HG03135 (cell line): ENCODE results near the gene FAM217B.

ENCODE experiments used
- ATAC-seq: cut with Tn5 transposase; IDR thresholded peaks from one replicate; pipeline ENCODE4 v1.9.1; 2021; ENCODE audit warnings: mild to moderate bottlenecking, moderate library complexity; ENCODE audit not compliant: unreplicated experiment

FAM217B gene

DNA sequence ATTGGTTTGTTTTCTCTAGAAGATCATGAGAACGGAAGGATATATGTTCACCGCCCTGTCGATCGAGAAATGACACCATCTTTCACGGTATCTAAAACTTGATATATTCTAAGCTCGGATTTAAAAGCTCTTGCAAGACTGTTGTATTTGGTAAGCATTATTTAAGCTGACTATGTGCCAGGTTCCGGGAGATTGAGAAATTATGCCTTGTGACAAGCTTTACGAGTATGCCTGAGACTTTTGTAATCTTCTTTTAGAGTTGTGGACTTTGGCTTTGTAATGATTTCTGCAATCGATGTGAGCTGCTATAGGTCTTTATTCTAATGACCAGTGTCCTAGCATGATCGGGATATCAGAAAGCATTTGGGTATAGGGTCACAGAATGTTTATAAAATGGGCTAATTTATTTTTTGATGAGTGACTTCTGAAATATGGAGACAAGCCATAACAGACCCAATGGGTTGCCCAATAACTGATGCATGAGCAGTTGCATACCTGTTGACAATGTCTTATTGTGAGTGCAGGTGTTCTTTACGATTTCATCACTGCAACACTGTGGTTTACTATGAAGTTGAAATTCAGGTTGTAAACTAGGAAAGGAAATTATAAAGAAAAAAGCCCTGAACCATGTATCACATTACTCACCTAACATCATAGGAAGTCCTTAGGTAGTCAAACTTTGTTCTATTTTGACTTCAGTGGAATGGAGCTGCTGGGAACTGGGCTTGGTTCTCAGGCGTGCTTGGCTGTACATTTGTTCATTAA lies 32.0 kb downstream of the FAM217B start:
- no peak for ATAC-seq

DNA sequence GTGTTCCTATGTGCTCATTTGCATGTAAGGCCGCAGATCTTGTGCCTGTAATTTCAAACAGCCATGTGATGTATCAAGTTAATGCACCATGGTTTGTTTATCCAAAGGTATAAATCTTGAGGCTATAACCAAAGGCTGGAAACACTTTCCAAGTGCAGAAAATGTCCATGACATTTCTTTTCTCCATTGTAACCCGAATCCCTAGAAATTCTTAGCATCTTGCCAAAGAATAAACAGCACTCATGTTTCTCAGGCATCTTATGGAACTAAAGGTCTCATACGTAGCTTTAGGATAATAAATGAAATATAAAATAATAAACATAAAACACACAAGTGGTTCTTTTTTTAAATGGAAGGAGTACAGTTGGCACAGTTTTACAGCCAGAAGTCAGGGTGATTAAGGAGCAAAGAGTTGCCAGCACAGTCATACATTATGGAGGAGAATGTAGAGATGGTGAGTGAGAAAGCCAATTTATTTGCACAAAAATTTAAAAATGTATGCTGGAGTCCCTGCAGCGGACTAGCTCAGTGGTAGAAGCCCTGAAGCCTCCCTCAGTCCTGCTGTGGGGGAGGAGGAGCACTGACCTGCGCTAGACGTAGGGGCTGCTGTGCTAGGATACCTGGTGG lies 36.1 kb downstream of the FAM217B start:
- ATAC-seq = no peak

DNA sequence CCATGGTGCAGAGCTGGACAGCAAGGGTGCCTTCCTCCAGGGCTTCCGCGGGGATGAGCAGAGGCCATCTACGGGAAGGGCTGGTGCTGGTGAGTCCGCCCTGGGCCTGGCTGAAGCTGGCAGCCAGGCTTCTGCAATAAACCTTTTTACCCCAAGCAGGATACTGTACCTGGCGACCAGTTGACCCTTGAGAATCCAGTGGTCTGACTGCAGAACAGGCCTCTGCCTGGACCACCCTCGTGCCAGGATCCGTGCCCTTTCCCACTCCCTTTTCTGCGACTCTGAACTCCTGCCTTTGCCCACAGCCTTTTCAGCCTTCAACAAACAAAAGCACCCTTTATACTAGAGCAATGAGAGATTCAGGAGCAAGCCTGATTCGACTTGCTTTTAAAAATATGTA lies 36.9 kb downstream of the FAM217B start:
- ATAC-seq = no peak

DNA sequence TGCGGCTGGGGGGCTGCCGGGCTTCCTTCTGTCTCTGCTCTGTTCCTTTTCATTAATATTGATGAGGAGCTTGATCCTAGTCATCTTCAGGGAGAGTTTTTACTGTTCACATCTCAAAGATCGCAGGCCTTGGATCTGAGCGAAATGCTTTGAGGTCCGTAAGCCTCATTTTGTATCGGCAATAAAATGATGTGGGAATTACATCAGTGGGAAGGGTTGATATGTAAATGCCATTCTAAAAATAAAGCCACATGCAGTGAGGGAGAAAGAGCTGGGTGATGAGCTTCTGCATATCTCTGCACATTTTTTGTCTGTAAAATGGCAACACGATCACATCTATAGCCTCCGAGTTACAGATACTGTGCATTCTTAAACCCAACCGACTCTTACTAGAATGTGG lies 42.9 kb downstream of the FAM217B start:
- ATAC-seq = no peak

DNA sequence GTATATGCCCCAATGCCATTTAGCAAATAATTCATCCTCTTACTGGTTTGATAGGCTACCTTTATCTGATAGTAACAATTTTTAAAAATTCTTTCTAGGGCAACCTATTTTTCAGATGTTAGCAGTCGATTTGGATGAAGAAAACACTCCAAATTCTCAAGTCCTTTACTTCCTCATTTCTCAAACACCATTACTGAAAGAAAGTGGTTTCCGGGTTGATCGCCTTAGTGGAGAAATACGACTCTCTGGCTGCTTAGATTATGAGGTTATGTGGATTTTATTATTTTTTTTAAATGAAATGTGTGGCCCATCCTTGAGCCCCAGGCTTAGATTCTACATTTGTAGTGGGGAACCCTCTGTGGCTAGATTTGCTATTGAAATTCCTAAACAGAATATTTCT lies 44.4 kb downstream of the FAM217B start:
- no peak for ATAC-seq

DNA sequence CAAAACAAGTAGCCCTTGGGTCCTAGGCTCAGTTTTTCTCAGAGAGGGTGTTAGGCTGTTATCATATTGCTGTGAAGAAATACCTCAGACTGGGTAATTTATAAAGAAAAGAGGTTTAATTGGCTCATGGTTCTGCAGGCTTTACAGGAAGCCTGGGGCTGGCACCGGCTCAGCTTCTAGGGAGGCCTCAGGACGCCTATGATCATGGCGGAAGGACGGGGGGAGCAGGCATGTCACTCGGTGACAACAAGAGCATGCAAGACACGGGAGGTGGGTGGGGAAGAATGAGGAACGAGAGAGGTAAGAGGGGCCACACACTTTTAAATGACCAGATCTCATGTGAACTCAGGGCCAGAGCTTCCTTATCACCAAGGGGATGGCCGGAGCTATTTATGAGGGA lies 45.0 kb downstream of the FAM217B start:
- no peak for ATAC-seq

DNA sequence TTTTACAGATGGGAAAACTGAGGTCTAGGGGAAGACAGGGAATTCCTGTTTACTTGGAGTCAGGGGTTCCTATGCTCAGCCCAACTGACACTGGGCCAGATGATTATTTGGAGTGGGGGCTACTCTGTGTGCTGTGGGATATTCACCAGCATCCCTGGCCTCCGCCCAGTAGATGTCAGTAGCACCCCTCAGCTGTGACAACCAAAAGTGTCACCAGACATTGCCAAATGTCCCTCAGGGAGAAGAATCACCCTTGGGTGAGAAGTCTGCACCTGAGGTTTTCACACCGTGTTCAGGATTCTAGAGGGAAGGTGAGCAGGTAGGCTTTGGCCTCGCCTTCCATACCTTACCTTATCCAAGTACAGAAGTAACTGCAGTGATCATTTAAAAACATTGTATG lies 45.7 kb downstream of the FAM217B start:
- no peak for ATAC-seq

DNA sequence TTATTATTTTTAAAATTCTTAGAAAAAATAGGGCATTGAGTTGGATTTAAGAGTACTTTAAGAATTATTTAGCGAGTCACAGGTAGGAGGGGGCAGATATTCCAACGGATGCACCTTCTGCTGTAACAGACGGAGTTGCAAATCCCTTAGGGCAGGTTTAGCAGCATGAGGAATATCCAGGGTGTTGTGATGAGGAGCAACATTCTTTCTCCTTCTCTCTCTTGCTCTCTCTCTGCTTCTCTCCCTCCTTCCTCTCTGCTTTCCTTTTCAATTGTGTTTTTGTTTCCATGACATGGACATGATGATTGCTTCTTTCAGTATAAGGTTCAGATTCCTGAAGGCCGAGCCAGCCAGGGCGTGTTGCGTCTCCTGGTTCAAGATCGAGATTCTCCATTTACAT lies 46.9 kb downstream of the FAM217B start:
- ATAC-seq = no peak

DNA sequence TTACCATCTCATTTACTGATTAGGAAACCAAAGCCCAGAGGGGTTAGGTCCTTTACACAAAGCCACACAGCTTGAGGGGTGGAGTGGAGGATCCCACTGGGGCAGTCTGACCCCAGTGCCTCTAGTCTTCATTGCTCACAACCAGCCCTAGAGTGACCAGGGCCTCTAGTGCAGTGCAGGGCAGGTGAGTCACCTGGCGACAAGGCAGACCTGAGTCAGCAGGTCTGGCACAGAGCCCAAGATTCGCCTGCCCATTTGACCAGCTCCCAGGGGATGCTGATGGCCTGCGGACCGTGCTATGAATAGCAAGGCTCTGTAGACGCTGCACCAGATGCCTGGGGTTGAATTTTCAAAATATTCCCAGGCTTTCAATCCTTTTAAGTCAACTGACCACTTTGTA lies 48.0 kb downstream of the FAM217B start:
- no peak for ATAC-seq

DNA sequence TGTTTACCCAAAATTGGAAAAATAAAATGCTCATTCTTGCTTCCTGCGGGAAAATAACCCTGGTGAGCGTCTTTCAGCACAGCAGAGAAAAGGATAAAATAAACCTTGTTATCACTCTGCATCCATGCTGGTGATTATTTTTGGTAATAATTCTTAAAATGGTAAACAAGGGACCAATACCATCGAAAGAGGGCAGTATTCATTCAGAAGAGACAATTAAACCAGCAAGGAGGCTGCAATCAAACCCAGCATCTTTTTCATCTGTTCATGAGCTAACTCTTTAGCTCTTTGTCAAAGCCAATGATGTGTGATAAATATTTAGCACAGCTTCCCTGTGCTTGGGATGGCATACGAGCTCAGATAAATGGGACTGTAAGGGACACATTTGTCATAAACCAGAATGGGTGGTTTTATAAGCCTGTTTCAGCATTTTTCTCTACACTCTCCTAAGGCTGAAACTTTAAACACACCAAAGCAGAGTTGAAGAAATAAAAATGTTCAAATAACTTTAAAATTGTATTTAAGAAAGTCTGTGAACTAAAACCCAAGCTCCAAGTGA lies 52.4 kb downstream of the FAM217B start:
- ATAC-seq = no peak

DNA sequence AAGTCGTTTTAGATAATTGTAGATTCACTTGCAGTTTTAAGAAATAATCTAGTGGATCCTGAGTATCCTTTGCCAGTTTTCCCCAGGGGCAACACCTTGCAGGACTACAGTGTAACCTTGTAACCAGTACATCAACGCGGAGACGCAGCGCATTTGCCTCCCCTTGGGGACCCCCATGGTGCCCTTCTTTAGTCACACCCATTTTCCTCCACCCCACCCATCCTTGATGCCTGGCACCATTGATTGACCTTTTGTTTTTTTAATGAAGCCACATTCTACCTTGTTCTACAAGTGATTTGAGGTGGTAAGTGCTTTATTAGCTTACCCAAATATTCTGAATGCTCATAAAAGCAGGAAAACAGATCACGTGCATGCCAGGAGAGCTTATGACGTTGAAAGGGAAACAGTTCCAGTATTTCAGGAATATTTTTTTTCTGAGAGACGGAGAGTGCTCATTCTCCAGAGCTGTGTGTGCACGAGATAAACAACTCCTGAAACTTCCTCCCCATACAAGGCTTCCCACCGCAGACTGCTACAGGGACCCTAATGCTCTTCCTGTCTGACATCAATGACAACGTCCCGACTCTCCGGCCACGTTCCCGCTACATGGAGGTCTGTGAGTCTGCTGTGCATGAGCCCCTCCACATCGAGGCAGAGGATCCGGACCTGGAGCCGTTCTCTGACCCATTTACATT lies 53.7 kb downstream of the FAM217B start:
- ATAC-seq = no peak

DNA sequence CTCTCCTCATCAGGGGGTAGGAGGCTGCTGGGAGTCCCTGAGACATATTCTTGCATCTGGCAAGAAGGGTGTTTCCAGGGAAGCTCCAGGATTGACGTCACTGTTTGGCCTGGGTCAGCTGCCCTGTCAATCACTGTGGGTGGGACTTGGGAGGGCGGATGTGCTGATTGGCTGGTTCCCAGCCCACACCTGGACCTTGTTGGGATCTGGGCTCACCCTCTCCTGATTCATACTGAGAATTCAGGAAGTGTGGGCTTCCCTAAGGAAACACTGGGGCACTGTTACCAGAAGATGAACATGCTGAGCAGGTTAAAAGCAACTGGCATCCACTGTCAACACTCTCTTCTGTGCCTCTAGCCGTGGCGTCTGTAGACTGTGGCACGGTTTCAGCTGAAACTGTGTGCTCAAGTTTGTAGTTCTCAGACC lies 54.5 kb downstream of the FAM217B start:
- no peak for ATAC-seq

DNA sequence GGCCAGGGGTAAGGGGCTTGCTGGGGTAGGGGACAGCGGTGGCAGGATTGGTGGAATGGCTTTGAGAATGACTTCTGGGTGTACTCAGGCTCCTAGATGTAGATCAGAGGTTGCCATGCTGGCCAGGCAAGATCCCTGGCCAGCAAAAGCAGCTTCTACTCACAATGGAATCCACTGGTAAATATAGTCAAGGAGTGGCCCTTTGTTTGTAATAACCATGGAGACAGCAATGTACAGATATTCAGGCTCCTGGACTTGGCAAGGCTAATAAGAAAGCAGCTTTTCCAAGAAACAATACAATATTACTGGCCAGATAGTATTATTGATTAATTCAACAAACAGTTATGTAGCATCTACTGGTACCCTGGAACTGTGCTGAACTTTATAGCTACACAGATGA lies 55.9 kb downstream of the FAM217B start:
- ATAC-seq = no peak

DNA sequence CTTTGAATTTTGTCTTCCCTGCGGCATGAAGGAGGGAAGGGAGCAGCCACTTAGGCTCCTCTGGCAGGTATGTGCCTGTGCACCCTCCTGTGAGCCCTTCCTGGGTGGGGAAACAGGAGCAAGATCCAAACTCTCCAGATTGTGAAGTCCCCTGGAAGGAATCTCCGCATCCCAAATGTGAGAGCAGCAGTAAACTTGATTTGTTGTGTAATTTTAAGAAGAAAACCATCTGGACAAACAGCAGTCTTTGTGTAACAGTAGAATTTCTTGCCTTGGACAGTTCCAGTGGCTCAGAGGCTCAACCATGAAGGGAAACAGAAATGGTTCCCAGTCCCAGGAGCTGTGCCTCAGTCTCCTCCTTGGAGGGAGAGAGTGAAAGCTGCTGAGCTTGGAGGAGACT lies 57.7 kb downstream of the FAM217B start:
- ATAC-seq = no peak
